HG03108 (cell line): ENCODE data around the gene ABCB9.
A peak's percentile ranks its signal among the peaks of the same experiment; 100 is the strongest.

Experiments used
- ATAC-seq: cut with Tn5 transposase; IDR thresholded peaks from one replicate; pipeline ENCODE4 v1.9.1; 2021; ENCODE audit warnings: moderate library complexity; ENCODE audit not compliant: unreplicated experiment

Gene ABCB9

GRCh38 chr12:122982477-122982815 lies 16.2 kb upstream of the ABCB9 start:
- no peak for ATAC-seq

- ATAC-seq, result no peak
Observed at GRCh38 chr12:122981587-122982476, 15.6 kb upstream of the ABCB9 start.

GRCh38 chr12:122981036-122981471 lies 14.8 kb upstream of the ABCB9 start:
- peak; percentile 7 for ATAC-seq

GRCh38 chr12:122980183-122981035 lies 14.1 kb upstream of the ABCB9 start, which contains the start of gene ARL6IP4:
Gene ARL6IP4 (plus strand): TSS chr12:122980681. CDS start chr12:122981140, 459 bp downstream.
- ATAC-seq, result peak; percentile 42

GRCh38 chr12:122979908-122980182 lies 13.6 kb upstream of the ABCB9 start:
- ATAC-seq, result no peak

GRCh38 chr12:122979001-122979907 lies 13.0 kb upstream of the ABCB9 start:
- no peak for ATAC-seq

GRCh38 chr12:122978507-122978955 lies 12.3 kb upstream of the ABCB9 start:
- no peak for ATAC-seq

GRCh38 chr12:122977655-122978392 lies 11.6 kb upstream of the ABCB9 start:
- ATAC-seq, result no peak

- ATAC-seq, result no peak
Observed at GRCh38 chr12:122977153-122977552, 10.9 kb upstream of the ABCB9 start.

- no peak for ATAC-seq
Observed at GRCh38 chr12:122976648-122976975, 10.3 kb upstream of the ABCB9 start.

- ATAC-seq, result no peak
Observed at GRCh38 chr12:122975790-122976647, 9.8 kb upstream of the ABCB9 start.

GRCh38 chr12:122974892-122975789 lies 8.9 kb upstream of the ABCB9 start, which contains the start of gene OGFOD2:
Gene OGFOD2 (plus strand): TSS chr12:122975244. CDS start chr12:122975252, 8 bp downstream.
- ATAC-seq, result peak; percentile 62

GRCh38 chr12:122974274-122974891 lies 8.1 kb upstream of the ABCB9 start:
- ATAC-seq, result peak; percentile 74

- ATAC-seq, result no peak
Observed at GRCh38 chr12:122969676-122970075, 3.4 kb upstream of the ABCB9 start.

GRCh38 chr12:122968104-122968503 lies 1.8 kb upstream of the ABCB9 start:
- ATAC-seq, result no peak

- no peak for ATAC-seq
Observed at GRCh38 chr12:122966743-122967550, 684 bp upstream of the ABCB9 start.

- no peak for ATAC-seq
Observed at GRCh38 chr12:122965321-122965751, 927 bp downstream of the ABCB9 start.
